Peyer's patch (tissue), 4 donors: ENCODE data around the gene TTK. TPM values are rescaled to one million over a fixed set of nuclear protein-coding genes. Genes with fewer than 3 reads are reported as not detected.
"Not testable (repeated sequence)": the region's sequence is repeated elsewhere in the genome, so short reads cannot be mapped to it uniquely, and the experiment has no call there.

ENCODE experiments used
- DNase-seq, 3 donors: peaks; one replicate each; pipeline ENCODE4 v3.0.0-alpha.2; 2017 to 2019
- H3K27ac ChIP-seq, 4 donors: fragments of 200-600 bp; sonication (generic); one replicate each; pipeline ENCODE4 v1.5.1; 2016 to 2019
- H3K27me3 ChIP-seq, 2 donors: fragments of 200-600 bp; sonication (generic); one replicate each; pipeline ENCODE4 v1.5.1; 2019
- H3K36me3 ChIP-seq, 3 donors: fragments of 200-600 bp; sonication (generic); one replicate each; pipeline ENCODE4 v1.5.1; 2016 to 2019
- H3K4me1 ChIP-seq, 4 donors: fragments of 200-600 bp; sonication (generic); one replicate each; pipeline ENCODE4 v1.5.1; 2016 to 2019
- H3K4me3 ChIP-seq, 4 donors: fragments of 200-600 bp; sonication (generic); 1 replicate in 3 of 4; 2 replicates in 1 of 4; pipeline ENCODE4 v1.5.1; 2016 to 2019; ENCODE audit warnings: mild to moderate bottlenecking in 1 of 4
- H3K9me3 ChIP-seq, 4 donors: fragments of 200-600 bp; sonication (generic); one replicate each; pipeline ENCODE4 v1.5.1; 2016 to 2019; ENCODE audit warnings: mild to moderate bottlenecking in 1 of 4
- CTCF ChIP-seq, 6 experiments: fragments of 450-650 bp in 4 of 6; fragments of 200-600 bp in 2 of 6; sonication (generic) in 1 of 6; IDR thresholded peaks; one replicate each; pipeline ENCODE4 v1.5.1; 2017 to 2019; ENCODE audit warnings: antibody characterized with exemption in 6 of 6, mild to moderate bottlenecking in 3 of 6, moderate library complexity in 1 of 6
- POLR2A ChIP-seq, 2 donors: fragments of 450-650 bp; IDR thresholded peaks; one replicate each; pipeline ENCODE4 v1.5.1; 2017; ENCODE audit warnings: antibody characterized with exemption in 2 of 2, mild to moderate bottlenecking in 2 of 2, moderate library complexity in 2 of 2
- total RNA-seq, 4 donors: library from RNA; depleted of rRNA; stranded (reverse); fragments of >200 nt; gene quantifications; one replicate each; pipeline ENCODE4 v1.1.0, GENCODE V29; 2016

TTK gene
- total RNA-seq, 4 donors from 2014 or later: 0.94 to 5.9 (median 4.1) TPM

- DNase-seq: no peak
- Histone ChIP-seq H3K4me3 (no peak overlapping the region), H3K27ac (no peak overlapping the region), H3K9me3 (no peaks in the 10 kb centered on the region), H3K4me1 (no peaks in the 10 kb centered on the region), H3K27me3 (no peaks in the 10 kb centered on the region), H3K36me3 (no peaks in the 10 kb centered on the region)
- TF ChIP-seq CTCF (IDR thresholded peaks at IDR 0.05) (no peak), POLR2A (IDR thresholded peaks at IDR 0.05) (no peak)
Observed at GRCh38 chr6:80021591-80021990, 17.1 kb downstream of the TTK start.

- TF ChIP-seq CTCF (IDR thresholded peaks at IDR 0.05) (no peak), POLR2A (IDR thresholded peaks at IDR 0.05) (no peak)
- Histone ChIP-seq H3K27ac (no peak overlapping the region), H3K9me3 (no peaks in the 10 kb centered on the region), H3K4me3 (no peak overlapping the region), H3K36me3 (no peaks in the 10 kb centered on the region), H3K27me3 (no peaks in the 10 kb centered on the region), H3K4me1 (no peaks in the 10 kb centered on the region)
- DNase-seq: no peak
Observed at GRCh38 chr6:80022803-80023202, 18.4 kb downstream of the TTK start.

- Histone ChIP-seq H3K9me3 (no peaks in the 10 kb centered on the region), H3K27me3 (no peaks in the 10 kb centered on the region), H3K36me3 (no peaks in the 10 kb centered on the region), H3K27ac (no peak overlapping the region), H3K4me1 (no peaks in the 10 kb centered on the region), H3K4me3 (no peak overlapping the region)
- TF ChIP-seq POLR2A (IDR thresholded peaks at IDR 0.05) (no peak), CTCF (IDR thresholded peaks at IDR 0.05) (no peak)
- DNase-seq: no peak
Observed at GRCh38 chr6:80028589-80028988, 24.1 kb downstream of the TTK start.

GRCh38 chr6:80029470-80029869 is 25.0 kb downstream of the TTK start:
- no peak overlapping the region for H3K27ac ChIP-seq
- H3K4me1 ChIP-seq: no peaks in the 10 kb centered on the region
- TF ChIP-seq POLR2A (IDR thresholded peaks at IDR 0.05) (no peak), CTCF (IDR thresholded peaks at IDR 0.05) (no peak)
- H3K27me3 ChIP-seq: no peaks in the 10 kb centered on the region
- no peaks in the 10 kb centered on the region for H3K36me3 ChIP-seq
- H3K9me3 ChIP-seq: no peaks in the 10 kb centered on the region
- no peak overlapping the region for H3K4me3 ChIP-seq
- DNase-seq: no peak

GRCh38 chr6:80048220-80048619 is 43.8 kb downstream of the TTK start:
- H3K4me1 ChIP-seq, H3K4me3 ChIP-seq, H3K9me3 ChIP-seq, H3K36me3 ChIP-seq, H3K27me3 ChIP-seq, DNase-seq, H3K27ac ChIP-seq: not testable (repeated sequence)

- H3K27ac ChIP-seq: no peak overlapping the region
- no peak for TF ChIP-seq POLR2A (IDR thresholded peaks at IDR 0.05)
- TF ChIP-seq CTCF (IDR thresholded peaks at IDR 0.05): no peak
- no peaks in the 10 kb centered on the region for H3K9me3 ChIP-seq
- no peak for DNase-seq
- no peak overlapping the region for H3K4me3 ChIP-seq
- no peaks in the 10 kb centered on the region for H3K27me3 ChIP-seq
- H3K4me1 ChIP-seq: no peaks in the 10 kb centered on the region
- no peaks in the 10 kb centered on the region for H3K36me3 ChIP-seq
Observed at GRCh38 chr6:80060774-80061173, 56.3 kb downstream of the TTK start.

- not testable (repeated sequence) for H3K27me3 ChIP-seq, H3K4me1 ChIP-seq, DNase-seq, H3K36me3 ChIP-seq, H3K9me3 ChIP-seq, H3K4me3 ChIP-seq, H3K27ac ChIP-seq
Observed at GRCh38 chr6:80068146-80068545, 63.7 kb downstream of the TTK start.

GRCh38 chr6:80070431-80070830 is 66.0 kb downstream of the TTK start:
- DNase-seq, H3K36me3 ChIP-seq, H3K4me3 ChIP-seq, H3K27ac ChIP-seq, H3K9me3 ChIP-seq, H3K27me3 ChIP-seq, H3K4me1 ChIP-seq: not testable (repeated sequence)
